ENCODE measurements around the gene MAGT1. TPM values are rescaled to one million over a fixed set of nuclear protein-coding genes. Genes with fewer than 3 reads are reported as not detected.

Gene MAGT1
- total RNA-seq, 1 donor from 2014 or later, result 70.0 TPM

DNA sequence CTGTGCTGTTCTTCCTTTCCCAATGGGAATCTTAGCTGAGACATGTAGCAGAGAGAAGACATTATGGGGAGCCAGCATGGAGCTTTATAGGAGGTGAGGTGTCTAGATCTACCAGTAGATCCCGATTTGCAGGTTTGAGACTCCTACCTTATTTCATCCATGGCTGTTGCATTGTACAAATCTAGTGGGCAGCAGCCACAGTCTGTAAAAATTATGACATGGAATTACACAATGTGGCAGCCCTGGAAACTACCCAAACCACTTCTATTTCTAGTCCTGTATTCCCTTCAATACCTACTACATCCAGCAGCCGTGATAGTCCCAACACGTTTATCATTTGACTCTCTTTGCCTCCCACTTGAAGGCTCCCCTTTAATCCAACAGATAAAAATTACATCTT, 23.3 kb upstream of the MAGT1 start:
- no peaks in the 10 kb centered on the region for H3K27me3 ChIP-seq

DNA sequence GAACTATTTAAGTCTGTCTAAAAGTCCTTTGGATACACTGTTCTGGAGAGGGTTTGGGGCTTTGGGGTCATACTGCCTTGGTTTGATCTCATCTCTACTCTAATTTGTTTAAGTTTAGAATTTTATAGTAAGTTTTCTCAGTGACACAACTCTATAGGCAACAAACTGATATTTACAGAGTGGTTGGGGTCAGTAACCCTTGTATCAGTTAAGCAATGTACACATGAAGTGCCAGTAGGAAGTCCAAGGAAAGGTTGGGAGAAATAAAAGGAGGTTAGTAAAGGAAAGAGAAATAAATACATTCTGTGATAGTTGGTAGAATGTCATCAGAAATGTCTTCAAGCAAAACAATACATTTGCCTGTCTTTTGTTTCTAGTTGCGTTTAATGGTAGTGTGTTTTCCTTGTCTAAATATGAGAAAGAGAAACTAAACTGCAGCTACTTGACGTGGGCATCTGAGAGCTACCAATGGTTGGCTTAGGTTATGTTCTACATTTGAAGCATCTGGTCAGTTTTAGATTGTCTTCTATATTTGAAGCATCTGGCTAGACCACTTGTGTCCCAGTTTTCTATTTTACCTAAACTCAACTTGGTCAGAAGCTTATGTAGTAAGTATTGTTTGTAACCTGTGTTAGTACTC, 22.2 kb upstream of the MAGT1 start:
- H2AFZ ChIP-seq (replicated peaks), result no peak overlapping the region
- Mint-ChIP-seq H3K4me3 (no peak overlapping the region), H3K27me3 (ENCODE audit: insufficient read depth, low read depth) (no peaks in the 10 kb centered on the region), H3K9me3 (peaks cover 5% of the 10 kb centered on the region), H3K4me1 (peaks cover 5% of the 10 kb centered on the region), H3K36me3 (no peaks in the 10 kb centered on the region), H3K27ac (no peak overlapping the region)
- no peak for TF ChIP-seq EZH2phosphoT487 (IDR thresholded peaks at IDR 0.05)
- TF ChIP-seq, protein P1, sequence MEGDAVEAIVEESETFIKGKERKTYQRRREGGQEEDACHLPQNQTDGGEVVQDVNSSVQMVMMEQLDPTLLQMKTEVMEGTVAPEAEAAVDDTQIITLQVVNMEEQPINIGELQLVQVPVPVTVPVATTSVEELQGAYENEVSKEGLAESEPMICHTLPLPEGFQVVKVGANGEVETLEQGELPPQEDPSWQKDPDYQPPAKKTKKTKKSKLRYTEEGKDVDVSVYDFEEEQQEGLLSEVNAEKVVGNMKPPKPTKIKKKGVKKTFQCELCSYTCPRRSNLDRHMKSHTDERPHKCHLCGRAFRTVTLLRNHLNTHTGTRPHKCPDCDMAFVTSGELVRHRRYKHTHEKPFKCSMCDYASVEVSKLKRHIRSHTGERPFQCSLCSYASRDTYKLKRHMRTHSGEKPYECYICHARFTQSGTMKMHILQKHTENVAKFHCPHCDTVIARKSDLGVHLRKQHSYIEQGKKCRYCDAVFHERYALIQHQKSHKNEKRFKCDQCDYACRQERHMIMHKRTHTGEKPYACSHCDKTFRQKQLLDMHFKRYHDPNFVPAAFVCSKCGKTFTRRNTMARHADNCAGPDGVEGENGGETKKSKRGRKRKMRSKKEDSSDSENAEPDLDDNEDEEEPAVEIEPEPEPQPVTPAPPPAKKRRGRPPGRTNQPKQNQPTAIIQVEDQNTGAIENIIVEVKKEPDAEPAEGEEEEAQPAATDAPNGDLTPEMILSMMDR (IDR thresholded peaks at IDR 0.05), result no peak
- TF ChIP-seq EZH2 (IDR thresholded peaks at IDR 0.05), result no peak
- DNase-seq (ENCODE audit: low spot score), result no peak
- no peaks in the 10 kb centered on the region for H4K20me1 ChIP-seq (ENCODE audit: low read depth)
- H3K4me1 ChIP-seq, result no peaks in the 10 kb centered on the region
- no peaks in the 10 kb centered on the region for H3K27me3 ChIP-seq
- H3F3A ChIP-seq (ENCODE audit: low read depth), result no peaks in the 10 kb centered on the region
- no peaks in the 10 kb centered on the region for H3K36me3 ChIP-seq
- no peak overlapping the region for H3K27ac ChIP-seq
- no peak overlapping the region for H3K4me2 ChIP-seq
- H3K79me2 ChIP-seq (ENCODE audit: low read depth), result no peaks in the 10 kb centered on the region
- no peak overlapping the region for H3K9ac ChIP-seq
- H3K9me3 ChIP-seq (ENCODE audit: low read depth), result peaks cover 8% of the 10 kb centered on the region
- H3K4me3 ChIP-seq, result no peak overlapping the region

More for the DNA sequence above, 23.3 kb upstream of the MAGT1 start:
- H3K27ac ChIP-seq, result no peak overlapping the region
- no peak overlapping the region for H2AFZ ChIP-seq (replicated peaks)
- no peaks in the 10 kb centered on the region for H4K20me1 ChIP-seq (ENCODE audit: low read depth)
- H3K27me3 Mint-ChIP-seq (ENCODE audit: insufficient read depth, low read depth), result no peaks in the 10 kb centered on the region
- no peaks in the 10 kb centered on the region for H3K79me2 ChIP-seq (ENCODE audit: low read depth)
- no peak overlapping the region for H3K4me2 ChIP-seq
- DNase-seq (ENCODE audit: low spot score), result no peak
- no peaks in the 10 kb centered on the region for H3K36me3 Mint-ChIP-seq
- H3K36me3 ChIP-seq, result no peaks in the 10 kb centered on the region
- TF ChIP-seq EZH2 (IDR thresholded peaks at IDR 0.05) (no peak), EZH2phosphoT487 (IDR thresholded peaks at IDR 0.05) (no peak)
- TF ChIP-seq, protein P1 (IDR thresholded peaks at IDR 0.05), result no peak
- no peak overlapping the region for H3K27ac Mint-ChIP-seq
- H3K9me3 Mint-ChIP-seq, result peaks cover 5% of the 10 kb centered on the region
- no peaks in the 10 kb centered on the region for H3K4me1 ChIP-seq
- H3K4me3 ChIP-seq, result no peak overlapping the region
- H3K4me3 Mint-ChIP-seq, result no peak overlapping the region
- no peaks in the 10 kb centered on the region for H3K4me1 Mint-ChIP-seq
- no peaks in the 10 kb centered on the region for H3F3A ChIP-seq (ENCODE audit: low read depth)
- H3K9me3 ChIP-seq (ENCODE audit: low read depth), result peaks cover 8% of the 10 kb centered on the region
- H3K9ac ChIP-seq, result no peak overlapping the region

DNA sequence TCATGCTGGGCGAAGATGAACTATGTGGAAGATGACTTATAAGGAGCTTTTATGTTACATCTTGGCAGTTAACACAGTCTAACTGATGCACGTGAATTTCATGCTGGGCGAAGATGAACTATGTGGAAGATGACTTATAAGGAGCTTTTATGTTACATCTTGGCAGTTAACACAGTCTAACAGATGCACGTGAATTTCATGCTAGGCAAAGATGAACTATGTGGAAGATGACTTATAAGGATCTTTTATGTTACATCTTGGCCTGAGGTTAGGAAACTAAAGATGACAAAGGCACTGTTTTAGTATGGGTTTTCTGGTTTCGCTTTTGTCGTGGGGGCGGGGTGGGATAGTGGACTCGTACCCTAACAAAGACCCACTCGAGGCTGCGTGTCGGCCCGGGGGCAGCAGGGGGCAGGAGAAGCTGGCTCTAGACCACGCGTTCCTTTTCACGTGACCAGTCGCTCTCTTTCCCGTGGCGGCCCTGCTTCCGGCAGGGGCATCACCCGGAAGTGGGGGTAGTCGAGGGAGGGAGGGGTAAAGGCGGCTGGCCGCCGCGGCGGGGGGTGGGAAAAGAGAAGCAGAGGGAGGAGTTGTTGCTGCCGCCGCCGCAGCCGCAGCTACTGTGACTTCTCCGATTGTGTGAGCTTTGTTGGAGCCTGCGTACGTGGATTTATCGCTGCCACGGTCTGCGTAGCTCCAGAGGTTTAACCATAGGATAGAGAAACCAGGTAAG, 15.0 kb upstream of the MAGT1 start, which contains the start of gene ATP7A:
Gene ATP7A (plus strand): TSS at position 586 of the 733 bp plus-strand sequence. CDS start 60,949 bp downstream, outside the sequence.
- no peaks in the 10 kb centered on the region for H3K36me3 ChIP-seq
- TF ChIP-seq, protein P1 (IDR thresholded peaks at IDR 0.05), result peak; percentile 39
- TF ChIP-seq EZH2phosphoT487 (IDR thresholded peaks at IDR 0.05), result no peak
- Mint-ChIP-seq H3K9me3 (no peaks in the 10 kb centered on the region), H3K27me3 (ENCODE audit: insufficient read depth, low read depth) (no peaks in the 10 kb centered on the region), H3K4me3 (peak within 1 kb of the TSS; percentile 93), H3K4me1 (peaks cover 11% of the 10 kb centered on the region), H3K36me3 (no peaks in the 10 kb centered on the region), H3K27ac (peak within 1 kb of the TSS; percentile 96)
- no peaks in the 10 kb centered on the region for H3K9me3 ChIP-seq (ENCODE audit: low read depth)
- H3K27me3 ChIP-seq, result no peaks in the 10 kb centered on the region
- no peaks in the 10 kb centered on the region for H4K20me1 ChIP-seq (ENCODE audit: low read depth)
- peak within 1 kb of the TSS; percentile 78 for H2AFZ ChIP-seq (replicated peaks)
- H3K27ac ChIP-seq, result no peak within 1 kb of the TSS
- H3K9ac ChIP-seq, result peak within 1 kb of the TSS; percentile 61
- H3F3A ChIP-seq (ENCODE audit: low read depth), result peaks cover 9% of the 10 kb centered on the region
- H3K4me3 ChIP-seq, result peak within 1 kb of the TSS; percentile 71
- H3K4me2 ChIP-seq, result peak within 1 kb of the TSS; percentile 81
- H3K4me1 ChIP-seq, result no peaks in the 10 kb centered on the region
- peaks cover 6% of the 10 kb centered on the region for H3K79me2 ChIP-seq (ENCODE audit: low read depth)
- peak; percentile 87 for DNase-seq (ENCODE audit: low spot score)
